Measurements from ENCODE around the gene CALN1. TPM values are rescaled to one million over a fixed set of nuclear protein-coding genes. Genes with fewer than 3 reads are reported as not detected.

Gene CALN1
- total RNA-seq, 4 donors from 2014 or later, result under 0.01 to 1.2 (median 0.22) TPM; not detected in 1

- Histone ChIP-seq H3K4me3 (no peak overlapping the region), H3K27ac (peak overlapping the region in 1 of 4 donors; percentile 53), H3K9me3 (peaks cover 0 to 33% (median 0%) of the 10 kb centered on the region in 4 donors), H3K27me3 (no peaks in the 10 kb centered on the region), H3K36me3 (no peaks in the 10 kb centered on the region), H3K4me1 (peaks cover 0 to 5% (median 0%) of the 10 kb centered on the region in 4 donors)
- TF ChIP-seq EP300 (IDR thresholded peaks at IDR 0.05), result peak in 1 of 2 donors; percentile 39
- no peak for TF ChIP-seq CTCF (IDR thresholded peaks at IDR 0.05)
- no peak for DNase-seq (ENCODE audit: low spot score in 2 of 2)
- WGBS, 2 donors, result 59 to 77% methylated on average over 3 of the region's 3 CpGs
Observed at GRCh38 chr7:71783779-71784178, 628.4 kb downstream of the CALN1 start.

GRCh38 chr7:71782051-71782450, 630.1 kb downstream of the CALN1 start:
- no peak overlapping the region for H3K4me3 ChIP-seq
- H3K9me3 ChIP-seq, result peaks cover 0 to 16% (median 0%) of the 10 kb centered on the region in 4 donors
- H3K4me1 ChIP-seq, result peaks cover 0 to 5% (median 0%) of the 10 kb centered on the region in 4 donors
- TF ChIP-seq CTCF (IDR thresholded peaks at IDR 0.05), result no peak
- TF ChIP-seq EP300 (IDR thresholded peaks at IDR 0.05), result no peak
- no peak for TF ChIP-seq POLR2A (IDR thresholded peaks at IDR 0.05)
- H3K27ac ChIP-seq, result no peak overlapping the region
- no peak for DNase-seq (ENCODE audit: low spot score in 2 of 2)
- no peaks in the 10 kb centered on the region for H3K36me3 ChIP-seq
- 66 to 78% methylated on average over 3 of the region's 3 CpGs for WGBS, 2 donors
- H3K27me3 ChIP-seq, result no peaks in the 10 kb centered on the region

- no peaks in the 10 kb centered on the region for H3K36me3 ChIP-seq
- 37 to 48% methylated on average over 7 of the region's 7 CpGs for WGBS, 2 donors
- no peaks in the 10 kb centered on the region for H3K9me3 ChIP-seq
- H3K4me3 ChIP-seq, result no peak overlapping the region
- H3K27me3 ChIP-seq, result no peaks in the 10 kb centered on the region
- peaks cover 0 to 5% (median 0%) of the 10 kb centered on the region in 4 donors for H3K4me1 ChIP-seq
- H3K27ac ChIP-seq, result no peak overlapping the region
- DNase-seq (ENCODE audit: low spot score in 2 of 2), result no peak
- TF ChIP-seq POLR2A (IDR thresholded peaks at IDR 0.05) (no peak), EP300 (IDR thresholded peaks at IDR 0.05) (no peak), CTCF (IDR thresholded peaks at IDR 0.05) (no peak)
Observed at GRCh38 chr7:71780282-71780681, 631.9 kb downstream of the CALN1 start.

- no peak overlapping the region for H3K27ac ChIP-seq
- H3K4me1 ChIP-seq, result peaks cover 0 to 5% (median 0%) of the 10 kb centered on the region in 4 donors
- no peaks in the 10 kb centered on the region for H3K27me3 ChIP-seq
- H3K9me3 ChIP-seq, result no peaks in the 10 kb centered on the region
- no peaks in the 10 kb centered on the region for H3K36me3 ChIP-seq
- TF ChIP-seq EP300 (IDR thresholded peaks at IDR 0.05) (no peak), POLR2A (IDR thresholded peaks at IDR 0.05) (no peak), CTCF (IDR thresholded peaks at IDR 0.05) (no peak)
- 91 to 94% methylated on average over 8 of the region's 8 CpGs for WGBS, 2 donors
- no peak overlapping the region for H3K4me3 ChIP-seq
- DNase-seq (ENCODE audit: low spot score in 2 of 2), result no peak
Observed at GRCh38 chr7:71777278-71777677, 634.9 kb downstream of the CALN1 start.

- Histone ChIP-seq H3K27me3 (no peaks in the 10 kb centered on the region), H3K36me3 (no peaks in the 10 kb centered on the region), H3K4me1 (peaks cover 0 to 5% (median 0%) of the 10 kb centered on the region in 4 donors), H3K4me3 (no peak overlapping the region), H3K27ac (no peak overlapping the region), H3K9me3 (no peaks in the 10 kb centered on the region)
- DNase-seq (ENCODE audit: low spot score in 2 of 2), result no peak
- TF ChIP-seq CTCF (IDR thresholded peaks at IDR 0.05) (no peak), EP300 (IDR thresholded peaks at IDR 0.05) (no peak), POLR2A (IDR thresholded peaks at IDR 0.05) (no peak)
- WGBS, 2 donors, result 82 to 86% methylated on average over 9 of the region's 9 CpGs
Observed at GRCh38 chr7:71776726-71777125, 635.4 kb downstream of the CALN1 start.
